ENCODE results near the gene ZXDC. TPM values are rescaled to one million over a fixed set of nuclear protein-coding genes. Genes with fewer than 3 reads are reported as not detected.
A peak's percentile ranks its signal among the peaks of the same experiment; 100 is the strongest.

ZXDC gene
- total and polyA plus RNA-seq, 11 donors: 8.7 to 40.3 (median 19.3) TPM

GRCh38 chr3:126446791-126447190 lies 28.9 kb downstream of the ZXDC start:
- WGBS, 4 donors: 75 to 93% (median 85%) methylated on average over 2 of the region's 2 CpGs
- Histone ChIP-seq H3K27ac (no peak overlapping the region), H3K36me3 (peaks cover 0 to 53% (median 42%) of the 10 kb centered on the region in 9 donors), H3K4me1 (peaks cover 0 to 18% (median 1%) of the 10 kb centered on the region in 12 donors), H3K27me3 (no peaks in the 10 kb centered on the region), H3K4me3 (no peak overlapping the region), H3K9me3 (no peaks in the 10 kb centered on the region)
- no peak for DNase-seq
- no peak for TF ChIP-seq POLR2A (IDR thresholded peaks at IDR 0.05)
- TF ChIP-seq CTCF (IDR thresholded peaks at IDR 0.05): no peak
- intact Hi-C loops (cut with DNase I): no loop called here
- ATAC-seq: no peak

- no peak for ATAC-seq
- 92 to 97% (median 95%) methylated on average over 7 to 8 of the region's 8 CpGs for WGBS, 4 donors
- Histone ChIP-seq H3K36me3 (peaks cover 0 to 52% (median 42%) of the 10 kb centered on the region in 9 donors), H3K27ac (no peak overlapping the region), H3K27me3 (no peaks in the 10 kb centered on the region), H3K4me3 (no peak overlapping the region), H3K9me3 (no peaks in the 10 kb centered on the region), H3K4me1 (peaks cover 0 to 21% (median 3%) of the 10 kb centered on the region in 12 donors)
- DNase-seq: no peak
- intact Hi-C loops (cut with DNase I): no loop called here
- TF ChIP-seq CTCF (IDR thresholded peaks at IDR 0.05): no peak
- no peak for TF ChIP-seq POLR2A (IDR thresholded peaks at IDR 0.05)
These were observed 29.4 kb downstream of the ZXDC start for GRCh38 chr3:126446301-126446700.

- 50 to 59% (median 57%) methylated on average over 5 of the region's 5 CpGs for WGBS, 4 donors
- ATAC-seq (peak in 2 of 4 donors; percentile 14 to 45), DNase-seq (no peak)
- peaks cover 0 to 52% (median 37%) of the 10 kb centered on the region in 9 donors for H3K36me3 ChIP-seq
- H3K27me3 ChIP-seq: no peaks in the 10 kb centered on the region
- intact Hi-C loops (cut with DNase I): no loop called here
- peaks cover 0 to 21% (median 3%) of the 10 kb centered on the region in 12 donors for H3K4me1 ChIP-seq
- no peak overlapping the region for H3K4me3 ChIP-seq
- H3K27ac ChIP-seq: no peak overlapping the region
- no peaks in the 10 kb centered on the region for H3K9me3 ChIP-seq
- TF ChIP-seq CTCF (IDR thresholded peaks at IDR 0.05) (no peak), POLR2A (IDR thresholded peaks at IDR 0.05) (no peak)
These were observed 30.2 kb downstream of the ZXDC start for GRCh38 chr3:126445506-126445905.

- DNase-seq (no peak), ATAC-seq (no peak)
- intact Hi-C loops (cut with DNase I): no loop called here
- no peaks in the 10 kb centered on the region for H3K9me3 ChIP-seq
- no peak overlapping the region for H3K4me3 ChIP-seq
- no peak overlapping the region for H3K27ac ChIP-seq
- peaks cover 0 to 54% (median 34%) of the 10 kb centered on the region in 9 donors for H3K36me3 ChIP-seq
- no peaks in the 10 kb centered on the region for H3K27me3 ChIP-seq
- H3K4me1 ChIP-seq: peaks cover 0 to 21% (median 3%) of the 10 kb centered on the region in 12 donors
- 86 to 92% (median 89%) methylated on average over 3 of the region's 3 CpGs for WGBS, 4 donors
- TF ChIP-seq CTCF (IDR thresholded peaks at IDR 0.05): no peak
- no peak for TF ChIP-seq POLR2A (IDR thresholded peaks at IDR 0.05)
These were observed 32.8 kb downstream of the ZXDC start for GRCh38 chr3:126442856-126443242.
